ENCODE data around the gene SLC20A1.
"Not testable (repeated sequence)": the region's sequence is repeated elsewhere in the genome, so short reads cannot be mapped to it uniquely, and the experiment has no call there.

The SLC20A1 gene

DNA sequence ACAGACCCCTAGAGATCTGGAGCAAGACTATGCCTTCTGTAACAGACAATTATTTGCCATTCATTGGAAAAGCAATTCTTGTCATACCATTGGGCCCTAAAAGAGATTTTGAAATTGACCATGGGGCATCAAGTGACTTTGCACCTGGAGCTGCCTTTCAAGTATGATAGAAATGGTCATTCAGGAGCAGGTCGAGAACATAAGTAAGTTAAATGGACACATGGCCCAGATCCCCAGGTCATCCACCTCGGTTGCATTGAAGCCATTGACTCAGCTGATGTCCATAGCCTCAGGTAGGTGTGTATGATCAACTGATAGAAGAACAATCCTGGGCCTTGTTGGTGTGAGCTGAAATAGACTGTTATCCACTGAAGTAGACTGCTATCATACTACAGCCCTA is 42.0 kb upstream of the SLC20A1 start:
- Histone ChIP-seq H3K36me3 (ENCODE audit: control insufficient read depth, insufficient read depth, low read length) (no peaks in the 10 kb centered on the region), H3K4me3 (replicated peaks; ENCODE audit: low read depth, low read length) (no peak overlapping the region), H3K27me3 (replicated peaks; ENCODE audit: control insufficient read depth, insufficient read depth, low read length) (no peaks in the 10 kb centered on the region)
- no peak for TF ChIP-seq CTCF (IDR thresholded peaks at IDR 0.05; ENCODE audit: insufficient read depth, low read length, poor library complexity, severe bottlenecking)
- no peak for DNase-seq (ENCODE audit: extremely low read depth, insufficient read length)

GRCh38 chr2:112604952-112605351 is 40.8 kb upstream of the SLC20A1 start:
- DNase-seq (ENCODE audit: extremely low read depth, insufficient read length), result no peak
- Histone ChIP-seq H3K27me3 (replicated peaks; ENCODE audit: control insufficient read depth, insufficient read depth, low read length) (no peaks in the 10 kb centered on the region), H3K4me3 (replicated peaks; ENCODE audit: low read depth, low read length) (no peak overlapping the region), H3K36me3 (ENCODE audit: control insufficient read depth, insufficient read depth, low read length) (no peaks in the 10 kb centered on the region)
- no peak for TF ChIP-seq CTCF (IDR thresholded peaks at IDR 0.05; ENCODE audit: insufficient read depth, low read length, poor library complexity, severe bottlenecking)

- no peaks in the 10 kb centered on the region for H3K36me3 ChIP-seq (ENCODE audit: control insufficient read depth, insufficient read depth, low read length)
- no peak for TF ChIP-seq CTCF (IDR thresholded peaks at IDR 0.05; ENCODE audit: insufficient read depth, low read length, poor library complexity, severe bottlenecking)
- no peak for DNase-seq (ENCODE audit: extremely low read depth, insufficient read length)
- no peak overlapping the region for H3K4me3 ChIP-seq (replicated peaks; ENCODE audit: low read depth, low read length)
- H3K27me3 ChIP-seq (replicated peaks; ENCODE audit: control insufficient read depth, insufficient read depth, low read length), result no peaks in the 10 kb centered on the region
These were observed 39.8 kb upstream of the SLC20A1 start for GRCh38 chr2:112605926-112606325.

- Histone ChIP-seq H3K27me3 (replicated peaks; ENCODE audit: control insufficient read depth, insufficient read depth, low read length) (no peaks in the 10 kb centered on the region), H3K36me3 (ENCODE audit: control insufficient read depth, insufficient read depth, low read length) (no peaks in the 10 kb centered on the region), H3K4me3 (replicated peaks; ENCODE audit: low read depth, low read length) (no peak overlapping the region)
- TF ChIP-seq CTCF (IDR thresholded peaks at IDR 0.05; ENCODE audit: insufficient read depth, low read length, poor library complexity, severe bottlenecking), result no peak
- DNase-seq (ENCODE audit: extremely low read depth, insufficient read length), result no peak
These were observed 39.2 kb upstream of the SLC20A1 start for GRCh38 chr2:112606547-112606946.

GRCh38 chr2:112607680-112608438 is 37.9 kb upstream of the SLC20A1 start:
- Histone ChIP-seq H3K27me3 (replicated peaks; ENCODE audit: control insufficient read depth, insufficient read depth, low read length) (no peaks in the 10 kb centered on the region), H3K4me3 (replicated peaks; ENCODE audit: low read depth, low read length) (no peak overlapping the region), H3K36me3 (ENCODE audit: control insufficient read depth, insufficient read depth, low read length) (no peaks in the 10 kb centered on the region)
- DNase-seq (ENCODE audit: extremely low read depth, insufficient read length), result no peak
- TF ChIP-seq CTCF (IDR thresholded peaks at IDR 0.05; ENCODE audit: insufficient read depth, low read length, poor library complexity, severe bottlenecking), result no peak

- not testable (repeated sequence) for H3K4me3 ChIP-seq (replicated peaks; ENCODE audit: low read depth, low read length); H3K36me3 ChIP-seq (ENCODE audit: control insufficient read depth, insufficient read depth, low read length)
These were observed 36.4 kb upstream of the SLC20A1 start for GRCh38 chr2:112609320-112609719.

GRCh38 chr2:112612283-112612682 is 33.5 kb upstream of the SLC20A1 start:
- H3K36me3 ChIP-seq (ENCODE audit: control insufficient read depth, insufficient read depth, low read length); H3K27me3 ChIP-seq (replicated peaks; ENCODE audit: control insufficient read depth, insufficient read depth, low read length); H3K4me3 ChIP-seq (replicated peaks; ENCODE audit: low read depth, low read length); DNase-seq (ENCODE audit: extremely low read depth, insufficient read length): not testable (repeated sequence)

More at GRCh38 chr2:112609320-112609719, 36.4 kb upstream of the SLC20A1 start:
- not testable (repeated sequence) for DNase-seq (ENCODE audit: extremely low read depth, insufficient read length); H3K27me3 ChIP-seq (replicated peaks; ENCODE audit: control insufficient read depth, insufficient read depth, low read length)
